ENCODE measurements around the gene AKR1D1.

DNA sequence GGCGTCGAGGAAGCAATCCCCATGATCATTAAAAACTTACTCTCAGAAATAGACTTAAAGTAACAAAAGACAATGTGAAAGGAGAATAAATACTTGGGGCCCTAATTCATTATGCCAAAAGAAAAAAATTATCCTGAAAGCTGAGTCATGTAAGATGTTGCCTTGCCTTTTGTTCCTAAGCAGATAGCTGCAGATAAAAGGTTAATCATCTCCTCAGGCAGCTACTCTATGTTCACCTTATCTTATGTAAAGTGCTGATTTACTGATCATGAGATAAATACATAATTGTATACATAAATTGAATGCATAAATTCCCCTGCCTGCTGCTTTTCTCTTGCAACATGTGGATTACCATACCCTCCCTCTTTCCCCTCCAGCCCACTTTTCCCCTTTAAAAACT, 46.3 kb upstream of the AKR1D1 start:
- TF ChIP-seq, protein P1, sequence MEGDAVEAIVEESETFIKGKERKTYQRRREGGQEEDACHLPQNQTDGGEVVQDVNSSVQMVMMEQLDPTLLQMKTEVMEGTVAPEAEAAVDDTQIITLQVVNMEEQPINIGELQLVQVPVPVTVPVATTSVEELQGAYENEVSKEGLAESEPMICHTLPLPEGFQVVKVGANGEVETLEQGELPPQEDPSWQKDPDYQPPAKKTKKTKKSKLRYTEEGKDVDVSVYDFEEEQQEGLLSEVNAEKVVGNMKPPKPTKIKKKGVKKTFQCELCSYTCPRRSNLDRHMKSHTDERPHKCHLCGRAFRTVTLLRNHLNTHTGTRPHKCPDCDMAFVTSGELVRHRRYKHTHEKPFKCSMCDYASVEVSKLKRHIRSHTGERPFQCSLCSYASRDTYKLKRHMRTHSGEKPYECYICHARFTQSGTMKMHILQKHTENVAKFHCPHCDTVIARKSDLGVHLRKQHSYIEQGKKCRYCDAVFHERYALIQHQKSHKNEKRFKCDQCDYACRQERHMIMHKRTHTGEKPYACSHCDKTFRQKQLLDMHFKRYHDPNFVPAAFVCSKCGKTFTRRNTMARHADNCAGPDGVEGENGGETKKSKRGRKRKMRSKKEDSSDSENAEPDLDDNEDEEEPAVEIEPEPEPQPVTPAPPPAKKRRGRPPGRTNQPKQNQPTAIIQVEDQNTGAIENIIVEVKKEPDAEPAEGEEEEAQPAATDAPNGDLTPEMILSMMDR (IDR thresholded peaks at IDR 0.05): no peak
- no peak for TF ChIP-seq POLR2A (IDR thresholded peaks at IDR 0.05)

Measured in thyroid gland (tissue), 4 donors.